Measurements from ENCODE around the gene PARN.

- no peak for TF ChIP-seq CTCF (IDR thresholded peaks at IDR 0.05; ENCODE audit: low read depth, low read length, poor library complexity, severe bottlenecking)
- TF ChIP-seq EZH2phosphoT487 (IDR thresholded peaks at IDR 0.05; ENCODE audit: borderline replicate concordance, low read length) = no peak
These were observed 235.2 kb downstream of the PARN start for GRCh38 chr16:14394834-14395233.

Data from DOHH2 (cell line).